Gastroesophageal sphincter (tissue), 4 donors: ENCODE measurements around the gene ELL. TPM values are rescaled to one million over a fixed set of nuclear protein-coding genes. Genes with fewer than 3 reads are reported as not detected.

Experiments used
- ATAC-seq: fragments of 150-250 bp; one replicate; pipeline ENCODE4 v1.9.1; 2016; ENCODE audit warnings: mild to moderate bottlenecking, moderate library complexity
- H3K27ac ChIP-seq, 4 donors: fragments of 200-600 bp; sonication (generic) in 3 of 4; 1 replicate in 3 of 4; 2 replicates in 1 of 4; pipeline ENCODE4 v1.5.1; 2016 to 2019
- H3K27me3 ChIP-seq: fragments of 200-600 bp; sonication (generic); one replicate; pipeline ENCODE4 v1.5.1; 2019
- H3K36me3 ChIP-seq, 2 donors: fragments of 200-600 bp; sonication (generic); one replicate each; pipeline ENCODE4 v1.5.1; 2019; ENCODE audit warnings: control low read depth in 1 of 2
- H3K4me1 ChIP-seq, 3 donors: fragments of 200-600 bp; sonication (generic); 1 replicate in 2 of 3; 2 replicates in 1 of 3; pipeline ENCODE4 v1.5.1; 2016 to 2019; ENCODE audit warnings: control low read depth in 2 of 3
- H3K4me3 ChIP-seq, 2 donors: fragments of 200-600 bp; sonication (generic); one replicate each; pipeline ENCODE4 v1.5.1; 2019; ENCODE audit warnings: mild to moderate bottlenecking in 1 of 2, moderate library complexity in 1 of 2
- H3K9me3 ChIP-seq, 3 donors: fragments of 200-600 bp; sonication (generic); one replicate each; pipeline ENCODE4 v1.5.1; 2017 to 2019; ENCODE audit warnings: control low read depth in 2 of 3
- CTCF ChIP-seq, 4 experiments: fragments of 200-600 bp in 2 of 4; fragments of 450-650 bp in 2 of 4; sonication (generic) in 1 of 4; IDR thresholded peaks; one replicate each; pipeline ENCODE4 v1.5.1; 2017 to 2019; ENCODE audit warnings: antibody characterized with exemption in 4 of 4, mild to moderate bottlenecking in 2 of 4, moderate library complexity in 2 of 4
- EP300 ChIP-seq: sonication (generic); formaldehyde crosslinking; IDR thresholded peaks from one replicate; pipeline ENCODE4 v1.6.1; 2017; ENCODE audit warnings: antibody characterized with exemption, mild to moderate bottlenecking
- POLR2A ChIP-seq, 2 donors: fragments of 450-650 bp; IDR thresholded peaks; one replicate each; pipeline ENCODE4 v1.6.1; 2017; ENCODE audit warnings: antibody characterized with exemption in 2 of 2, mild to moderate bottlenecking in 2 of 2, moderate library complexity in 1 of 2
- POLR2AphosphoS5 ChIP-seq: sonication (generic); formaldehyde crosslinking; IDR thresholded peaks from one replicate; pipeline ENCODE4 v1.6.1; 2017; ENCODE audit warnings: antibody characterized with exemption
- WGBS, 2 donors: methylation state at CpG; one replicate each; pipeline ENCODE4 v1.1.5; 2018; ENCODE audit warnings: low coverage in 1 of 2; 5-methylcytosine and 5-hydroxymethylcytosine counted together
- total RNA-seq, 4 donors: library from RNA; depleted of rRNA; stranded (reverse); fragments of >200 nt; gene quantifications; one replicate each; pipeline ENCODE4 v1.1.0, GENCODE V29; 2016

Gene ELL
- total RNA-seq, 4 donors from 2014 or later: 12.5 to 19.0 (median 14.7) TPM

- no peak overlapping the region for H3K4me3 ChIP-seq
- 55% methylated on average over 4 of the region's 9 CpGs; no CpG with 5 or more reads in 1 of the 2 donors for WGBS, 2 donors
- peak overlapping the region in 3 of 4 donors; percentile 90 to 99 (median 91) for H3K27ac ChIP-seq
- H3K9me3 ChIP-seq: no peaks in the 10 kb centered on the region
- peaks cover 8 to 59% (median 31%) of the 10 kb centered on the region in 3 donors for H3K4me1 ChIP-seq
- ATAC-seq: no peak
- peaks cover 0 to 57% of the 10 kb centered on the region in 2 donors for H3K36me3 ChIP-seq
- no peaks in the 10 kb centered on the region for H3K27me3 ChIP-seq
- peak; percentile 57 for TF ChIP-seq POLR2AphosphoS5
- TF ChIP-seq POLR2A (IDR thresholded peaks at IDR 0.05): no peak
Observed at GRCh38 chr19:18456974-18457373, 64.9 kb downstream of the ELL start.

GRCh38 chr19:18456279-18456678 lies 65.6 kb downstream of the ELL start:
- peak overlapping the region in 3 of 4 donors; percentile 90 to 99 (median 91) for H3K27ac ChIP-seq

GRCh38 chr19:18453269-18454024 lies 68.4 kb downstream of the ELL start:
- no peak for ATAC-seq
- no peak overlapping the region for H3K4me3 ChIP-seq
- 80 to 83% methylated on average over 4 to 8 of the region's 10 CpGs for WGBS, 2 donors
- no peak for TF ChIP-seq POLR2A (IDR thresholded peaks at IDR 0.05)
- TF ChIP-seq EP300: no peak
- TF ChIP-seq CTCF (IDR thresholded peaks at IDR 0.05): no peak
- TF ChIP-seq POLR2AphosphoS5: no peak
- no peak overlapping the region for H3K27ac ChIP-seq
- H3K36me3 ChIP-seq: peaks cover 0 to 70% of the 10 kb centered on the region in 2 donors
- no peaks in the 10 kb centered on the region for H3K9me3 ChIP-seq
- peaks cover 0 to 44% (median 23%) of the 10 kb centered on the region in 3 donors for H3K4me1 ChIP-seq
- no peaks in the 10 kb centered on the region for H3K27me3 ChIP-seq

More at GRCh38 chr19:18456279-18456678, 65.6 kb downstream of the ELL start:
- WGBS, 2 donors: 80% methylated on average over 1 of the region's 4 CpGs; no CpG with 5 or more reads in 1 of the 2 donors
- ATAC-seq: no peak
- Histone ChIP-seq H3K4me3 (no peak overlapping the region), H3K36me3 (peaks cover 0 to 60% of the 10 kb centered on the region in 2 donors), H3K9me3 (no peaks in the 10 kb centered on the region), H3K4me1 (peaks cover 8 to 59% (median 29%) of the 10 kb centered on the region in 3 donors), H3K27me3 (no peaks in the 10 kb centered on the region)
- no peak for TF ChIP-seq POLR2A (IDR thresholded peaks at IDR 0.05)
- TF ChIP-seq CTCF (IDR thresholded peaks at IDR 0.05): no peak
- TF ChIP-seq POLR2AphosphoS5: no peak
- no peak for TF ChIP-seq EP300

- WGBS, 2 donors: 87 to 90% methylated on average over 2 to 3 of the region's 3 CpGs
- H3K9me3 ChIP-seq: no peaks in the 10 kb centered on the region
- H3K4me1 ChIP-seq: peaks cover 0 to 34% (median 16%) of the 10 kb centered on the region in 3 donors
- TF ChIP-seq POLR2A (IDR thresholded peaks at IDR 0.05) (no peak), POLR2AphosphoS5 (no peak), EP300 (no peak)
- H3K27me3 ChIP-seq: no peaks in the 10 kb centered on the region
- no peak overlapping the region for H3K4me3 ChIP-seq
- ATAC-seq: no peak
- H3K36me3 ChIP-seq: peaks cover 0 to 71% of the 10 kb centered on the region in 2 donors
- H3K27ac ChIP-seq: no peak overlapping the region
Observed at GRCh38 chr19:18452386-18452785, 69.5 kb downstream of the ELL start.

GRCh38 chr19:18450931-18451836 lies 70.7 kb downstream of the ELL start:
- peak in 3 of 4 experiments; percentile 96 to 99 (median 99) for TF ChIP-seq CTCF (IDR thresholded peaks at IDR 0.05)
- TF ChIP-seq POLR2A (IDR thresholded peaks at IDR 0.05): no peak
- TF ChIP-seq POLR2AphosphoS5: peak; percentile 55
- Histone ChIP-seq H3K4me1 (peaks cover 0 to 22% (median 11%) of the 10 kb centered on the region in 3 donors), H3K27ac (peak overlapping the region in 3 of 4 donors; percentile 12 to 52 (median 19)), H3K36me3 (peaks cover 0 to 79% of the 10 kb centered on the region in 2 donors), H3K27me3 (no peaks in the 10 kb centered on the region), H3K4me3 (no peak overlapping the region), H3K9me3 (no peaks in the 10 kb centered on the region)
- peak; percentile 87 for ATAC-seq
- no CpG with 5 or more reads among the region's 26 CpGs for WGBS, 2 donors
